Left colon (tissue), 2 donors: ENCODE results near the gene ST8SIA4. TPM values are rescaled to one million over a fixed set of nuclear protein-coding genes. Genes with fewer than 3 reads are reported as not detected.
A peak's percentile ranks its signal among the peaks of the same experiment; 100 is the strongest.
"Not testable (repeated sequence)": the region's sequence is repeated elsewhere in the genome, so short reads cannot be mapped to it uniquely, and the experiment has no call there.

Source experiments
- ATAC-seq: fragments of 200-7000 bp; cut with Tn5 transposase; one replicate; pipeline ENCODE4 v1.9.1; 2020; ENCODE audit warnings: mild to moderate bottlenecking, moderate library complexity
- DNase-seq, 2 donors: peaks; one replicate each; pipeline ENCODE4 v3.0.0-alpha.2; 2020
- intact Hi-C, 2 donors: fragments of 100-400 bp; cut with DNase I in 1 of 2; cut with micrococcal nuclease in 1 of 2; formaldehyde crosslinking; loops; one replicate each; pipeline versions ENCODE4 v1.11.2 to v1.14.0; 2022; cut with DNase I, micrococcal nuclease
- total RNA-seq, 2 donors: library from RNA; stranded (reverse); fragmentation: NEBNext Ultra II Directional; extraction: Animal tissue kit (Norgen Biotek cat#: 25700); gene quantifications; one replicate each; pipeline ENCODE4 v1.2.1, GENCODE V29; 2021
- donor health status: DM: no; HTN: no; CAD: no.
- donor health status: DM: yes; HTN: yes; CAD: no.

ST8SIA4 gene
- total RNA-seq, 2 donors from 2014 or later, result 2.0 to 6.1 TPM

DNA sequence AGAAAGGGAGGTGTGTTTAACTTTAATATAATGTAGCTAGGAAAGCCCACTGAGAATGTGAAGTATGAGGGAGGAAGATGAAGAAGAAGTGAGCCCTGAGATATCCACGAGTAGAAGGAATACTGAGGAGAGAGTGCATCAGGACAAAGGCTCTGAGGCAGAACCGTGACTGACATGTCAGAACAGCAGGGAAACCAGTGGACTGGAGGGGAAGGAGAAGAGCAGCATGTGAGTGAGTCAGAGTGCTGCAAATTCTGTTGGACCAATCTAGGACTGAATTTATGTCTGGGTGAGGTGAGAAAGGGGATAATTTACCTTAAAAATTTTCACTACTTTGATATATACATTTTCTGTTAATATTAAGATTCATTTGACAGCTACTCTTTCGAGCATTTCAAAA, 110.3 kb downstream of the ST8SIA4 start:
- ATAC-seq, result no peak

DNA sequence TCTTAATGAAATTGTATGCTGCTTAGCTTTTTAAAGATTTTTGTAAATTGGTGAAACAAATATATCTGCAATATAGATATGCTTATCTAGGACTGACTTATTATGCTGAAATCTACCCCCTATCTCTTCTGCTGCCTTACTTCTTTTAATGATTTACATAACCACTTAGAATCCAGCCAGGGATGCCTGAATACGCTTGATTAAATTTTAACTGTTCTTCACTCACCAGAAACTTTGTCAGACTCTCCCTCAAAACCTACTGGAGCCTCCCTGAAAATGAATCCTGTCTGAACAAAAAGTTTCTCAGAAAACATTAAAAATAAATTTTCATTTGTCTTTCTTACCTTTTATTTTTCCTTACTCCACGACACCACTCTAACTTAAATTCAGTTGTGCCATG, 111.7 kb downstream of the ST8SIA4 start:
- intact Hi-C loops, result no loop called here
- DNase-seq (no peak), ATAC-seq (no peak)

More for the DNA sequence above, 110.3 kb downstream of the ST8SIA4 start:
- no peak for DNase-seq
- intact Hi-C loops, result no loop called here

DNA sequence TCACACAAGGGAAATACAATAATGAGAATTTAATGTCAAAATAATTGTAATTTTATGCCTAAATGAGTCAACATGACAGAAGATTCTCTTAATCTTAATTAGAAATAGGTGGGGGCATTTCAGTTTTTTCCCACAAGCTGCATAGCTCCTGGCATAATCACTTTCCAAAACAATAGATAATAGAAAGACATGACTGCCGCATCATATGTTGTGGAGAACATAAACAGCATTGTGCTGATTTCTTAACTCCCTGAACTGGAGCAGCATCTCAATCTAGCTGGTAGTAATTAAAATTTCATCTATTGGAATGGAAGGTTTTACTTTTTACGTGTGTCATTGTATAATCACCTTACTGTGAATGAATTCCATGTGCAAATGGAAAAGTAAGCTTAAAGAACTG, 112.1 kb downstream of the ST8SIA4 start:
- ATAC-seq, result no peak
- no peak for DNase-seq
- intact Hi-C loops, result no loop called here

DNA sequence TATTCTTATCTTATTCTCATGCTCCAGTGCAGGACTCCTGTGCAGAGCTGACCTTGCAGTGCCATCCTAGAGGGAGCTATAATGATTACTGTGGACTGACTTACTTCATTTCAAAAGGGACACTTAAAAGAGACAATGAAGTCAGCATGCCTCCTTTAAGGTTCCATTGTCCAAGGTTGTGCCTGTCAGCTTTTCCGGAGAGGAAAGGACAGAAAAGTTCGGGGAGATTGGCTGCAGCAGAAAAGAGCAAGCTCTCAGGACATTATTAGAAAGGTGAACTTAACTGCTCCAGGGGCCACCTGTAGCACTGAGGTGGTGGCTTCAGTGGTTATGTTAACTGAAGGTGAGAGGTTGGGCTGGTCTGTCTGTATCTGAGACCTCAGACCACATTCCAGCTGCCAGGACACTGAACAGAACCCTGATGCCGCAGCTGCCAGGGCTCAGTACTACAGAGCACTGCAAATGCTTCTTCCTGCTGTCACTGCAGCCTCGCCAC, 112.9 kb downstream of the ST8SIA4 start:
- intact Hi-C loops, result no loop called here
- ATAC-seq (peak; percentile 30), DNase-seq (peak; percentile 9 to 33)

DNA sequence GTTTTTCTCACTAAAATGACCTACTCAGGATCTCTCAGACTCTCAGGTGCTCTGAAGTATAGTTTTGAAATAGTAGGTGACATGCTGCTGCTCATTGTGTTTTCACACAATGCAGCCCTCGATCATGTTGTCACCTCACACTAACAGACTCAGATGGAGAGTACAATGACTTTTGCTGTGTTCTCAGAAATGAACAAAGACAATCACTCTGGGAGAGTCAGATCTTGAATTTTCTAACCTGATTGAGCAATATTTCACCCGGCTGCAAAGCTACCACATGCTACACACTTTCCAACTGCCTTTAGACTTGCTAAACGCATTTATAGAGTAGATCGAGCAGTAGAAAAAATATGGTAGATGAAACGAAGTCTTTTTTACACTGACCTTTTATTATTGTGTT, 113.4 kb downstream of the ST8SIA4 start:
- intact Hi-C loops, result no loop called here
- no peak for ATAC-seq
- no peak for DNase-seq

DNA sequence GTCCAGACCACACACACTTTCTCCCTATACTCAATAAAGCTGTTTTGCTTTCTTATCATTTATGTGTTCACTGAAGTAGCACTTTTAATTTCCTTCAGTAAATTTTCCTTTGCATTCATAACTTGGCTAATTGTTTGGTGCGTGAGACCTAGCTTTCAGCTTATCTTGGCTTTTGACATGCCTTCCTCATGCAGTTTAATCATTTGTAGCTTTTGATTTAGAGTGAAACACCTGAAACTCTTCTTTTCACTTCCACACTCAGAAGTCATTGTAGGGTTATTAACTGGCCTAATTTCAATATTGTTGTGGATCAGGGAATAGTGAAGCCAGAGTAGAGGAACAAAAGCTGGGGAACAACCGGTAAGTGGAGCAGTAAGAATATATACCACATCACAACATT, 114.7 kb downstream of the ST8SIA4 start:
- ATAC-seq (no peak), DNase-seq (no peak)
- intact Hi-C loops, result no loop called here

DNA sequence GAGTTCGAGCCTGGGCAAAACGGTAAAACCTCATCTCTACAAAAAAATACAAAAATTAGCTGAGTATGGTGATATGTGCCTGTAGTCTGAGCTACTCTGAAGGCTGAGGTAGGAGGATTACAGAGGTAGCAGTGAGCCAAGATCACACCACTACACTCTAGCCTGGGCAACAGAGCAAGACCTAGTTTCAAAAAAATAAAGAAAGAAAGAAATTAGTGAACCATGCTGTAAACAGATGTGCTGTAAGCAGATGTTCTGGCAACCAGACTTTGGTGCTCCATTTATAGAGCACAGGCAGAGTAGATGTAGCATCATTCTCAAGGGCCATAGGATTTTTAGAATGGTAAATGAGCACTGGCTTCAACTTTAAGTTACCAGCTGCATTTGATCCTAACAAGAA, 115.4 kb downstream of the ST8SIA4 start:
- intact Hi-C loops, result no loop called here
- ATAC-seq (no peak), DNase-seq (no peak)

DNA sequence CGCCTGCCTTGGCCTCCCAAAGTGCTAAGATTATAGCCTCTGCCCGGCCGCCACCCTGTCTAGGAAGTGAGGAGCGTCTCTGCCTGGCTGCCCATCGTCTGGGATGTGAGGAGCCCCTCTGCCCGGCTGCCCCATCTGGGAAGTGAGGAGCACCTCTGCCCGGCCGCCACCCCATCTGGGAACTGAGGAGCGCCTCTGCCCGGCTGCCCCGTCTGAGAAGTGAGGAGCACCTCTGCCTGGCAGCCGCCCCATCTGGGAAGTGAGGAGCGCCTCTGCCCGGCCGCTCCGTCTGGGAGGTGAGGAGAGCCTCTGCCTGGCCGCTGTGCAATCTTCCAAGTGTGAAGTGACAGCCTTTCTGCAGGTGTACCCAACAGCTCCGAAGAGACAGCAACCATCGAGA, 117.5 kb downstream of the ST8SIA4 start:
- intact Hi-C loops, DNase-seq, ATAC-seq: not testable (repeated sequence)

DNA sequence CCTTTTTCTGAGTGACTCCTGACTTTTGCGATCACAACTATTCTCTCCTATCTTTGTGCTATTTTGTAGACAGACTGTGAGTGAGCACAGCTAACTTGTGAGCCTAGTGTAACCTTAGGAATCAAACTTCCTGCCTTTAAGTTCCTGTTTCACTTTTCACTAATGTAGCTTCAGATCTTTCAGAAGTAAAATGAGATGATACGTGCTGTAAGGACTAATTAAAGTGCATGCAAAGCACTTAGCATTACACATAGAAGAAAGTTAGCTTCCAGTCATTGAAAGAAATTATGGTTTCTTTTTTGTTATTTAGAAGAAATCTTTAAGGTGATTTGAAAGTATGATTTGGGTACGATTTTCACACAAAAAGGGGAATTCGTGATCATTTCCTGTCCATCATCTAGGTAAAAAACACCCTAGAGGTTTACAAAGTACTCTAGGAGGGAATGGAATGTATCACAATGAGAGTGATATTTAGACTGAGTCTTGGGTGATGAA, 122.7 kb downstream of the ST8SIA4 start:
- DNase-seq (no peak), ATAC-seq (no peak)
- intact Hi-C loops, result no loop called here

DNA sequence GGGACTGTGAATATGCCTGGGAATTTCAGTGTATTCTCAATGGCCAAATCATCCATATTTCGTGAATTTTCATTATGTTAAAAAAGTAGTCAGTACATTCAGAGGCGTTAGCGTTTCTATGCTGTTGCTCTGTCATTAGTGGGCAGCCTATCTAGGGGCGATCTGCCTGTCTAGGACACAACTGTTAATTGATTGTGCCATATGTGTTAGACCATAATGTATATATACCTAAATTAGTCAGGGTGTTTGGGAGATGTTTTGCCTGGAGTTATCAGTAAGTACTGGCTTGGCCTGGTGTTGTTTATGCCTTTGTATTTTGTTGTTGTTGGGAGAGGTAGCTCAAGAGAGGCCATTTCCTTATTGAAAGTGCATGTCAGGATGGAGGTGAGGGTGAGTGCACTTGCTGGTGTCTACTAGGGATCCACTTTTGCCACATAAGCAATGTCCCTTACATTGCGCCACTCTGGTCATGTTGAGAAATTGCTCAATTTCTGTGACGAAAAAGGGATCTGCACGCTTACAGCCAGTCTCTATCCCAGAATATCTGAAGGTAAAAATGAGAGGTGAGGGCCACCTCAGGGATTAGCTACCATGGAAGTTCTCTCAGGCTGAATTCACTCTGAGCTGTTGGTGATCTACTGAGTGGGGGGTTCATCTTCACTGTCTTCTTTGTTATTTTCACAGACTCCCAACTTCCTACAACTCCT, 123.3 kb downstream of the ST8SIA4 start:
- DNase-seq, result peak in 1 of 2 donors; percentile 8
- intact Hi-C loops, result no loop called here
- ATAC-seq, result no peak

DNA sequence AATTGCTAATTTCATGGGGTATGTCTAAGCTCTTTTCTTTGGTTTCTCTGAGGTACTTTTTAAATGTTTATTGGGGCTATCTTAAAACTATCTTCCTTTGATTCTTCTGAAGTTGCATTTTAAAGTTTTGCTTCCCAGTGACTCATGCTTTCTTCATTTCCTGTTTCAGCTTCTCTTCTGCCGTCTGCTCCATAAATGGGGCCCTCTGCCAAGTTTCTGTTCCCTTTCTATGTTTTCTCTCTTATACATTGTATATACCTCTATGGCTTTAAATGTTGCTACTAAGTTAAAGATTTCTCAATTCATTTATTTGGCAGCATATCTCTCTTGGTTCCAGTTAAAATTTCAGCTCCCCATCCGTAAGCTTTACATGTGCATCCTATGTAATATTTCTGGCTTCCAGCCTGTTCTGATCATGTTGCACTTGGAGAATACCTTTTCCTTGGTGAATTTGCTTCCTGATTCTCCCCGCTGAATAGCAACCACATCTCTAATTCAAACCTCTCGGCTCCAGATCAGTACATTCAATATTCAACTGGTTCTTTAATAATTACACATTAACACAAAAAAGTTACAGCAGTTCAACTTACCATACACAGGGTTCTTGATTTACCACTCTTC, 125.3 kb downstream of the ST8SIA4 start:
- peak; percentile 65 for ATAC-seq
- intact Hi-C loops, result no loop called here
- DNase-seq, result peak; percentile 41 to 46

DNA sequence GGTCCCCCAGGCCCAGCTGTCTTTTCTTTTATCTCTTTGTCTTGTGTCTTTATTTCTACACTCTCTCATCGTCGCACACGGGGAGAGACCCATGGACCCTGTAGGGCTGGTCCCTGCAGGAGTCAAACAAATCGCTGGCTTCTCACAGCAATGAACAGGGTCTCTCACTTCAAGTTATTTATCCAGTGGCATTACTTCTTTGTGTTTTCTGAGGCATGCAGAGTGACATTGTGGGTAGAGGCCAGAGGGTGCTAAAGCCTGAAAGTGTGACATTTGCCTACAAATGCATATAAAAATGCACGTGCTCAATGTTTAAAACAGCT, 127.6 kb downstream of the ST8SIA4 start:
- no peak for ATAC-seq
- intact Hi-C loops, result no loop called here
- DNase-seq, result no peak

DNA sequence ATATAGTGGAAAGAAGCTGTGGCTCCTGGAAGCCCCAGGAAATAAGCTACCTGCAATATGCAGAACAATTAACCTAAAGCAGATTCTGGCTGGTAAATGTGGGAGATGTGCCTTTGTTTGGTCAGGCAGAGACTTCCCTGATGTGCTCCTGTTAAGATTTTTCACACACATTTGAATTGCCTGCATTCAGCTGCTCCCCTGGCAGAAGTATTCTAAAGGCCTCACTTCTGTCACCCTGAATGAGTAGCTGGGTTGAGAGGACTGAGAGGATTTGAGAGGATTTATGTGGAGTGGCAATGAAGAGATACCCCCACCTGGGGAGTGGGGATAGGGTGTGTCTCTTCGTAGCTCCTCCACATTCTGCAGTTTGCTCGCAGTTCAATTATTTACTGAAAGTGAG, 130.5 kb downstream of the ST8SIA4 start:
- intact Hi-C loops, result no loop called here
- DNase-seq (no peak), ATAC-seq (no peak)

DNA sequence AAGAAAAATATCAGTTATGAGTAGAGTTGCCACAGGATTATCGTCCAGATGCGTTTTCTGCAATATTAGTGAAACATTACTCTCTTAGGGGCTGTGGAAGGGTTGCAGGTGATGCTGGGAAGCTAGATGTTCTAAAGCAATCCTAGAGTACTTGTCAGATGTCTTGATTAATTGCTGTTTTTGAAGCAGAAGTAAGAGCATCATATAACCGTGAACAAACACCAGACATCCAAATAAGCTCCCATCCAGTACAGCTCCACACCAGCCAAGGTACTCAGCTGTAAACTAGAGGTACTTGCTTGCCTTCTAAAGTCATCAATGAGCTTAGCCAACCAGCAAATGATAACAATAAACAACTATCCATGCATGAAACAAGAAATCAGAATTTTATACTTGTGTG, 131.1 kb downstream of the ST8SIA4 start:
- no peak for DNase-seq
- no peak for ATAC-seq
- intact Hi-C loops, result no loop called here

DNA sequence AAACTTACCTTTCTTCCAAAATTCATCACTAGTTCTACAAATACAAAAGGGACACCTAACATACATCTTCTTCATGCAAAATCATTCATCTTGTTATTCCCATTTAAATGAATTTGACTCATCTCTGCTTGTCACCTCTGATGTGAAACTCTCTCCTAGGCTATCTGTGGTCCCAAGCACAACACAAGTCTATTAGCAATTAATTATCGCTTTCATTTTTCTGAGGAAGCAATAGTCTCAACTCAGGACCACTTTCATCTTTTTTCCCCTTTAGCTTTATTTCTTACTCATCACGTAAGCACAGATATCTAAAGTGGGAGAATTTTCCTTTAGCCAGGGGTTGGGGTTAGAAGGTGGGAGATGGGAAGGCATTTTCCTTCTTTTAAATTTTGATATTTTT, 131.9 kb downstream of the ST8SIA4 start:
- no peak for ATAC-seq
- no peak for DNase-seq
- intact Hi-C loops, result no loop called here

DNA sequence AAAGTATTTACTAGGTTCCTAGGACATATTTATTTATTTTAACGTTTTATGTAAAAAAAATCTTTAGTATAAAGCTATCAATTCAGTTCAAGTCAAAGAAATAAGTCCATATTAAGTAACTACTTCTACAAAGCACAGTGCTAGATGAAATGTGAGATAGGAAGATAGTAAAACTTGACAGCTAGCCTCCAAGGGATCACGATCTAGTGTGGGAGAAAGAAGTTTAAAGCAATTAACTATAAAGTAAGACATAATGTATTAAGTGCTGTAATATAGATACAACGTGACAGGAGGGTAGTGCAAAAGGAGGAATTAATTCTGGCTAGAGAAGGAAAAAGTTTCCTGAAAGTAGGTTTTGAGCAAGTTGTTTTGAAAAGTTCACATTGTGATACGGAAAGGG, 134.9 kb downstream of the ST8SIA4 start:
- intact Hi-C loops, result no loop called here
- DNase-seq (no peak), ATAC-seq (no peak)

DNA sequence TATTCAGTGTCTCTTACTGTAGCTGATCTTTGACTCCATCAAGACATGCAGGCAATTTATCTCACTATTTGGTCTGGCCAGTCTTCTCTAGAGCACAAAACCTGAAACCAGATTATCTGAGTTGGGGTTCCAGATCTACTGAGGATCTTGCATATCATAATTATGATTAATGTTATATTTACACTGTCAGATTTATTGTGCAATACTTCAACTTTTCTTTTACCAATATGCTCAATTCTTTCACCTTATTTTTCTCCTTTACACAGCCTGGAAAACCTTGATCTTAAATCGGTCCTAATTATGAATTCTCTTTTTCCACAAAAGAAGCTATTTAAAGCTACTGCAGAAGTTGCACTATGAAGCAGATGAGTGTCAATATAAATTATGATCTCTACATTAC, 140.1 kb downstream of the ST8SIA4 start:
- ATAC-seq (no peak), DNase-seq (no peak)
- intact Hi-C loops, result no loop called here

DNA sequence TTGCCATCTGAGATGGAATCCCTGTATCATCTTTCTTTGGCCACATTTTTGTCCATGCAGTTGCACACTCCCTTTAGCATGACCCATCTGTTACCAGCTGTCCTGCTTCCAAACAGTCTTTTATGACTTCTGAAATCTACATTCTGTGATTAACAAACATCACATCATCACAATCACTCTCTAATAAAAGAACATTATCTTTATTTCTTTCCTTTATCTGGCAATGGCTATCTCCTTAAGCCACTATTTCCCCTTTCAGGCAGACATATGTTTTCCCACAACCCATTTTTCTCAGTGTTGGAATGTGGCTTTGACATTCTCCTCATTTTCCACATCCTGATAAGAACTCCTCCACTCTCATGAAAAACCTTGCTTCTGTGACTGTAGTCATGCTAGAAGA, 141.0 kb downstream of the ST8SIA4 start:
- ATAC-seq, result no peak
- intact Hi-C loops, result no loop called here
- no peak for DNase-seq

DNA sequence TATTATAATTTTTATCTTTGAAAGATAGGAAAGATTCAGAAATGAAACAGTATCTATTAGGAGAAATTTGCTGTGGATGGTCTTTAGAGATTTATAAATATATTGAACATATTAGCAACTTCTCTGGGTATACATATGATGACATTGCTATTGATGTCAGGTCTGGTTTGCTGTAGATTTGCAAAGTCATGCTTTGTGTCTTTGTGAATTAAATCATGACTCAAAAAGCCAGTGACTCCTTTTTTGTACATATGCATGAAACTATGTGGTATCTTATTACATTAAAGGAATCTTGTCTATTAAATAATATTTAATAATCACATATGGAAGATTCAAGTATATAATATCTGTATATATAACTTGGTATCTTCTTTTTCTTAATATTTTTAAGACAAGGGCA, 141.9 kb downstream of the ST8SIA4 start:
- intact Hi-C loops, result no loop called here
- no peak for DNase-seq
- ATAC-seq, result no peak

DNA sequence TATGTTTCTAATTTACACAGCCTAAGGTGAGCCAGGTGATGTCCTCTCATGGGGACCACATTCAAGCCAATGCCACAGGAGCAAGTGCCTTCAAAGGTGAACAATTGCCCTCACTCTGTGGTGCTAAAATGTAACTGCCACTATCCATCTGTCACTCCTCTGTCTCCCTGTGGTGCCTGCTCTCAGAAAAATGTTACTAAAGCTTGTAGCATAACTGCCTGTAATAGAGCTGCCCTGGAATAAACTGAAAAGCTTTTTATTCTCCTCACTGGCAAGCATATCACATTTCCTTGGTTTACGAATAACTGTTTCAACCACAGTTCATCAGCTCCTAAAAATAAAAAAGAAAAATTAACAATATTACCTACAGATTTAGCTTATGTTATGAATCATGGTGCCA, 142.4 kb downstream of the ST8SIA4 start:
- intact Hi-C loops, result no loop called here
- DNase-seq (no peak), ATAC-seq (no peak)

DNA sequence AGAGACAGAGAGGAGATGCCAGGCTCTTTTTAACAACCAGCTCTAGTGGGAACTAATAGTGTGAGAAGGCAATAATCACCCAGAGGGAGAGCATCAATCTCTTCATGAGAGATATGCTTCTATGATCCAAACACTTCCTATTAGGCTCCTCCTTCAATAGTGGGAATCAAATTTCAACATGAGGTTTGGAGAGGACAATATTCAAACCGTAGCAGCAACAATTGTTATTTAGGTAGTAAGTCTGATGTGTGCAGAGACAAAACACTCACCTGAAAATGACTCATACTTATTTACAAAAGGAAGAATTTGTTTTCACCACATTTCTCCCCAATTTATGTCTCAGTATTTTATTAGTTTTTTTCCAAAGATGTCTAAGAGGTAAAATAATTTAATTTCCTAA, 144.3 kb downstream of the ST8SIA4 start:
- DNase-seq (no peak), ATAC-seq (no peak)
- intact Hi-C loops, result no loop called here
